GM04503 (cell line): ENCODE data around the gene PLCG2.
"Not testable (repeated sequence)": the region's sequence is repeated elsewhere in the genome, so short reads cannot be mapped to it uniquely, and the experiment has no call there.

Experiments
- DNase-seq: peaks from one replicate; pipeline ENCODE4 v3.0.0-alpha.2; 2012; ENCODE audit warnings: low read depth

The PLCG2 gene

GRCh38 chr16:82004601-82005000, 225.5 kb downstream of the PLCG2 start:
- DNase-seq, result no peak

- DNase-seq, result no peak
Observed at GRCh38 chr16:82005027-82005830, 226.1 kb downstream of the PLCG2 start.

- no peak for DNase-seq
Observed at GRCh38 chr16:82006036-82006435, 226.9 kb downstream of the PLCG2 start.

- DNase-seq, result no peak
Observed at GRCh38 chr16:82007189-82007588, 228.1 kb downstream of the PLCG2 start.

- DNase-seq, result no peak
Observed at GRCh38 chr16:82008957-82009592, 230.0 kb downstream of the PLCG2 start.

- not testable (repeated sequence) for DNase-seq
Observed at GRCh38 chr16:82009789-82010188, 230.7 kb downstream of the PLCG2 start.

GRCh38 chr16:82010649-82011048, 231.6 kb downstream of the PLCG2 start:
- DNase-seq, result no peak

- no peak for DNase-seq
Observed at GRCh38 chr16:82011199-82011641, 232.1 kb downstream of the PLCG2 start, which contains the start of gene SDR42E1. Gene SDR42E1, minus strand, starts transcription at chr16:82011470. Its CDS starts 10,612 bp downstream, at chr16:82000858.
